H1 (cell line): ENCODE measurements around the gene CACNA1A.

ENCODE experiments used
- EGR1 ChIP-seq: IDR thresholded peaks from 2 replicates; pipeline ENCODE4 v1.6.1; 2011; ENCODE audit warnings: low read depth, low read length, borderline replicate concordance
- RAD21 ChIP-seq, 2 experiments: IDR thresholded peaks in 1 of 2; conservative IDR thresholded peaks in 1 of 2; 2 replicates each; pipeline ENCODE4 v1.6.1; 2011; ENCODE audit warnings: low read depth in 2 of 2, low read length in 2 of 2, improper control_type of control experiment in 1 of 2, inconsistent platforms in 1 of 2, mild to moderate bottlenecking in 1 of 2, moderate library complexity in 1 of 2
- SP1 ChIP-seq: IDR thresholded peaks from 2 replicates; pipeline ENCODE4 v1.6.1; 2011; ENCODE audit warnings: low read depth, low read length
- TCF12 ChIP-seq: IDR thresholded peaks from 2 replicates; pipeline ENCODE4 v1.6.1; 2011; ENCODE audit warnings: low read depth, mild to moderate bottlenecking, low read length

DNA sequence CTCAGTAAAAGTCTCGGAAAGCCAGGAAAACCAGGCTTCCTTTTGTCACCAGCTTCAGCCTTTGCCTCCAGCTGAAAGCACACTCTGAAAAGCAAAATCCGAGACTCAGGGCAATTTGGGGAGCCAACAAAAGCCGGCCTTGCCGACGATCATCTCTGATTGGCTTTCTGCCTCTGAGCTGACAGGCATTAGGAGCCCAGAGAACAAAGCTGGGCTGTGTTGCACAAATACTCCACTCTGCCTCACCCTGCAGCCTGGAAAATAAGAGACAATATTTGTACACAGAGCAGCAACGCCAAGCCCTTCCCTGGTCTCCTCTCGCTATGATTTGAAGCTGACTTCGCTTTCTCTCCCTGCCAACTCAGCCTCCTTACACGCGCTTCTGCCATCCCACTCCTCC is 46.9 kb downstream of the CACNA1A start:
- no peak for TF ChIP-seq SP1
- TF ChIP-seq TCF12, result no peak
- no peak for TF ChIP-seq EGR1
- TF ChIP-seq RAD21 (IDR thresholded peaks at IDR 0.05 in 1 of 2, conservative IDR thresholded peaks at IDR 0.05 in 1 of 2; ENCODE audit: low read depth in 2 of 2, low read length in 2 of 2), result no peak
